ENCODE results near the gene SMG6.

The SMG6 gene

DNA sequence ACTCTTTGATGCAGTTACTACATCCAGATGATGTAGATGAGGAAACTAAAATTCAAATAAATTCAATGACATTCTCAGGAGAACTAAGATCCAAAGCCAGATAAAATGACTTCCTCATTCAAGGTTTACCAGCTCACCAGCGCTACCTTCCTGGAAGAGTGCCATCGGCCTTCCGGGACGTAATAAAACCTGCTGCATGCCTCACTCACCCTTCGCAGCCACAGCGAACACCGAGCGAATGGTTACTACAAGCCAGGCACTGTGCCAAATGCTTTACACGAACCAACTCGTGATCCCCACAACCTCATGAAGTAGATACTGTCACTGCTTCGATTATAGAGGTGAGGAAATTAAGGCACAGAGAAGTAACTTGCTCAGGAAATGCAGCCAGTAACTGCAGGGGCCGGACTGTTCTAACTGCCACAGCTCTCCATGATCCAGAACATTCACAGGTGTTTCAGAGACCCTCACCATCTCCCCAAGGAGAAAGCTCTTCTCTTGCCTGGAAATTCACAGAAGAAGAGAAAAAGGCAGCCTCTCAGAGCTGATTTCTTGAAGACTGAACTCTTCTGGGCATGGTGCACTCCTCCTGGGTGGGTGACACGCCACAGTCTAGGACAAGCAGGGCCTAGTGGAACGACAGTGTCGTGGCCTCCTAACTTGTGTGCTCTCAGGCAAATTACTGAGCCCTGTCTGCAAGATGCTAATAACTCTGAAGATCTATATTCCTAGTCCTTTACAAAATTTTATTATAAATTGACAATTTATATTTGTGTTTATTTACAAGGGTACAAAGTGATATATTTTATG lies 201.9 kb downstream of the SMG6 start:
- Histone ChIP-seq H3K4me2 (ENCODE audit: low read length) (peak overlapping the region; percentile 33; the same call in 1 of the 2 replicates), H3K9me2 (ENCODE audit: low read depth, low read length) (no peaks in the 10 kb centered on the region), H3F3A (ENCODE audit: insufficient read depth, low read length) (no peaks in the 10 kb centered on the region), H3K79me2 (ENCODE audit: insufficient read depth, low read length) (no peaks in the 10 kb centered on the region), H3K4me3 (ENCODE audit: low read depth, low read length, poor library complexity, severe bottlenecking) (no peak overlapping the region), H3K27me3 (ENCODE audit: insufficient read depth, low read length) (no peaks in the 10 kb centered on the region), H4K20me1 (ENCODE audit: insufficient read depth, low read length) (no peaks in the 10 kb centered on the region), H3K36me3 (ENCODE audit: insufficient read depth, low read length) (no peaks in the 10 kb centered on the region), H3K9ac (ENCODE audit: low read length) (peak overlapping the region; percentile 38), H3K9me3 (ENCODE audit: low read length) (no peaks in the 10 kb centered on the region), H2AFZ (ENCODE audit: low read length) (no peak overlapping the region), H3K27ac (ENCODE audit: low read depth, low read length, poor library complexity, severe bottlenecking) (peak overlapping the region; percentile 80), H3K4me1 (ENCODE audit: insufficient read depth, low read length, severe bottlenecking) (peaks cover 25% of the 10 kb centered on the region)
- TF ChIP-seq EZH2 (IDR thresholded peaks at IDR 0.05; ENCODE audit: borderline replicate concordance, low read length), result no peak
- TF ChIP-seq, protein P1, sequence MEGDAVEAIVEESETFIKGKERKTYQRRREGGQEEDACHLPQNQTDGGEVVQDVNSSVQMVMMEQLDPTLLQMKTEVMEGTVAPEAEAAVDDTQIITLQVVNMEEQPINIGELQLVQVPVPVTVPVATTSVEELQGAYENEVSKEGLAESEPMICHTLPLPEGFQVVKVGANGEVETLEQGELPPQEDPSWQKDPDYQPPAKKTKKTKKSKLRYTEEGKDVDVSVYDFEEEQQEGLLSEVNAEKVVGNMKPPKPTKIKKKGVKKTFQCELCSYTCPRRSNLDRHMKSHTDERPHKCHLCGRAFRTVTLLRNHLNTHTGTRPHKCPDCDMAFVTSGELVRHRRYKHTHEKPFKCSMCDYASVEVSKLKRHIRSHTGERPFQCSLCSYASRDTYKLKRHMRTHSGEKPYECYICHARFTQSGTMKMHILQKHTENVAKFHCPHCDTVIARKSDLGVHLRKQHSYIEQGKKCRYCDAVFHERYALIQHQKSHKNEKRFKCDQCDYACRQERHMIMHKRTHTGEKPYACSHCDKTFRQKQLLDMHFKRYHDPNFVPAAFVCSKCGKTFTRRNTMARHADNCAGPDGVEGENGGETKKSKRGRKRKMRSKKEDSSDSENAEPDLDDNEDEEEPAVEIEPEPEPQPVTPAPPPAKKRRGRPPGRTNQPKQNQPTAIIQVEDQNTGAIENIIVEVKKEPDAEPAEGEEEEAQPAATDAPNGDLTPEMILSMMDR (IDR thresholded peaks at IDR 0.05; ENCODE audit: low read length), result no peak

DNA sequence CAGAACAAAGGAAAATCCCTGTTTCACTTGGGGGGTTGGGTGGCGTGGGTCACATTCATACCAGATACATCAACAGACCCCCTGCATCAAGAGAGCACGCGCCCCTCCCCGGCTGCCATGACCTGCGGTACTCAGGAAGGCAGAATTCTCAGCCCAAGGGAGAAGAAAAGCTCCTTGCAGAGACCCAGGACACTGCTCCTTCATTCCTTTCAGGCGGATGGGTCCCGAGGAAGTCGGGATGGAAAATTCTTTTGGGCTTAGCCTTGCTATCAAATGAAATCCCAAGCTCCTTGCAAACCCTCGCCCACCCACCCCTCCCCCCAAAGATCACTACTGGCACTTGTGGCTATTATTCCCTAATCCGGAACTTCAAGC lies 208.1 kb downstream of the SMG6 start:
- no peak overlapping the region for H3K9ac ChIP-seq (ENCODE audit: low read length)
- no peaks in the 10 kb centered on the region for H3K9me2 ChIP-seq (ENCODE audit: low read depth, low read length)
- H3K9me3 ChIP-seq (ENCODE audit: low read length), result no peaks in the 10 kb centered on the region
- no peaks in the 10 kb centered on the region for H3F3A ChIP-seq (ENCODE audit: insufficient read depth, low read length)
- no peaks in the 10 kb centered on the region for H3K79me2 ChIP-seq (ENCODE audit: insufficient read depth, low read length)
- no peak overlapping the region for H3K4me3 ChIP-seq (ENCODE audit: low read depth, low read length, poor library complexity, severe bottlenecking)
- H3K4me2 ChIP-seq (ENCODE audit: low read length), result no peak overlapping the region
- no peak overlapping the region for H3K27ac ChIP-seq (ENCODE audit: low read depth, low read length, poor library complexity, severe bottlenecking)
- H2AFZ ChIP-seq (ENCODE audit: low read length), result no peak overlapping the region
- no peaks in the 10 kb centered on the region for H3K27me3 ChIP-seq (ENCODE audit: insufficient read depth, low read length)
- H3K36me3 ChIP-seq (ENCODE audit: insufficient read depth, low read length), result no peaks in the 10 kb centered on the region
- peaks cover 19% of the 10 kb centered on the region for H3K4me1 ChIP-seq (ENCODE audit: insufficient read depth, low read length, severe bottlenecking)
- TF ChIP-seq EZH2 (IDR thresholded peaks at IDR 0.05; ENCODE audit: borderline replicate concordance, low read length), result no peak
- TF ChIP-seq, protein P1 (IDR thresholded peaks at IDR 0.05; ENCODE audit: low read length), result no peak
- no peaks in the 10 kb centered on the region for H4K20me1 ChIP-seq (ENCODE audit: insufficient read depth, low read length)

DNA sequence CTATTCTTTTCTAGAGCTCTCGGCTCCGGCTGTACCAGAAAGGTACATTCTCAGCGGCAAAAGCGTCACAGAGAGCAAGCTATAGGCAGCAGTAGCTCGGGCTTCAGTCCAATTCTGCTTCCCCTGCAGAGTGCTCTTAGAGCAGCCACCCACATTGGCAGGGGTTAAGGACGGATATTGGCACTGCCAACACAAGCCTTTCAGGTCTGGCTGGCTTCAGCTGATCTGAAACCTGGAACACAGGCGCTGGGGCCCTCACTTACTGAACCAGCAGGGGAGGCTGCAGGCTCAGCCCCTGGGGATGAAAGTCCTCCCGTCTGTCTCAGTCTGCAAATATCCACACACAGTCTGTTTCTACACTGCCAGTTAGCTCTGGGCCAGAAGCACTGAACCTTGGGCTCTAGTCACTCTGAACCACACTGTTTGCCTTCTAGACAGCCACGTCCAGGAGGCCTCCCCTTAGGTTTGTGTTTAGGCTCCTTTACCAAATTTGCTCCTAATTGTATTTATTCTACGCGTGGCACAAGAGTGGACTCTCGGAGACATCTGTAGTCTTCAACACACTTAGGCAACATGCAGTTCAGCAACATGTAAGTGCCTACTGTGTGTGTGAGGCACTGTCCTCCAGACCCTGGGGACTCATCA lies 208.6 kb downstream of the SMG6 start:
- Histone ChIP-seq H3K9me3 (ENCODE audit: low read length) (no peaks in the 10 kb centered on the region), H3K4me2 (ENCODE audit: low read length) (no peak overlapping the region), H3K4me1 (ENCODE audit: insufficient read depth, low read length, severe bottlenecking) (peaks cover 24% of the 10 kb centered on the region), H3K36me3 (ENCODE audit: insufficient read depth, low read length) (no peaks in the 10 kb centered on the region), H3K9me2 (ENCODE audit: low read depth, low read length) (no peaks in the 10 kb centered on the region), H3K27ac (ENCODE audit: low read depth, low read length, poor library complexity, severe bottlenecking) (no peak overlapping the region), H3K27me3 (ENCODE audit: insufficient read depth, low read length) (no peaks in the 10 kb centered on the region), H3K79me2 (ENCODE audit: insufficient read depth, low read length) (no peaks in the 10 kb centered on the region), H2AFZ (ENCODE audit: low read length) (no peak overlapping the region), H4K20me1 (ENCODE audit: insufficient read depth, low read length) (no peaks in the 10 kb centered on the region), H3K9ac (ENCODE audit: low read length) (no peak overlapping the region), H3F3A (ENCODE audit: insufficient read depth, low read length) (no peaks in the 10 kb centered on the region), H3K4me3 (ENCODE audit: low read depth, low read length, poor library complexity, severe bottlenecking) (no peak overlapping the region)
- TF ChIP-seq, protein P1 (IDR thresholded peaks at IDR 0.05; ENCODE audit: low read length), result peak; percentile 57
- TF ChIP-seq EZH2 (IDR thresholded peaks at IDR 0.05; ENCODE audit: borderline replicate concordance, low read length), result no peak

Measured in OCI-LY1 (cell line).